Measurements from ENCODE around the gene PLXNA4.
A peak's percentile ranks its signal among the peaks of the same experiment; 100 is the strongest.

DNA sequence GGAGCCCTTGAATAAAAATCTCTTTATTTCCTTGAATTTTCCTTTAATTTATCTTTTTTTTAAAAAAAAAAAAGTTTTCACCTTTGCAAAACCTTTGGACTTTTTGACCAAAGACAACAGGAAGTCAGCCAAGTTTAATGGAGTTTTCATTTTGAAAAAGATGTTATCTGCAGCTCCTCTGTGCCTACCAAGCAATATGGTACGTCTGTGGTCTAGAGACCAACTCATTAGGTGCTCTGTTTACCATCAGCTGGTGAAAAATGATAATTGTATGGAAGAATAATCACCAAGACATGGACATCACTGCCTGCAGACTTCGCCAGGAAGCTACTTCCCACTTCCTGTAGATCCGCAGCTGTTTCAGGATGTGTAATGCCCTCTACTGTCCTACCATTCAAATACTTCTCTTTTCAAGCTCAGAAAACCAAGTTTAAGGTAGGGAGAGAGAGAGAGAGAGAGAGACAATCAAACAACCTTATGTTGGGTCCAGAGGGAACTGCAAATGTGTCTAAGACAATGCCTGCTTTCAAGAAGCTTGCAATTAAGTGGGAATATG lies 18.7 kb downstream of the PLXNA4 start:
- TF ChIP-seq, protein P1, sequence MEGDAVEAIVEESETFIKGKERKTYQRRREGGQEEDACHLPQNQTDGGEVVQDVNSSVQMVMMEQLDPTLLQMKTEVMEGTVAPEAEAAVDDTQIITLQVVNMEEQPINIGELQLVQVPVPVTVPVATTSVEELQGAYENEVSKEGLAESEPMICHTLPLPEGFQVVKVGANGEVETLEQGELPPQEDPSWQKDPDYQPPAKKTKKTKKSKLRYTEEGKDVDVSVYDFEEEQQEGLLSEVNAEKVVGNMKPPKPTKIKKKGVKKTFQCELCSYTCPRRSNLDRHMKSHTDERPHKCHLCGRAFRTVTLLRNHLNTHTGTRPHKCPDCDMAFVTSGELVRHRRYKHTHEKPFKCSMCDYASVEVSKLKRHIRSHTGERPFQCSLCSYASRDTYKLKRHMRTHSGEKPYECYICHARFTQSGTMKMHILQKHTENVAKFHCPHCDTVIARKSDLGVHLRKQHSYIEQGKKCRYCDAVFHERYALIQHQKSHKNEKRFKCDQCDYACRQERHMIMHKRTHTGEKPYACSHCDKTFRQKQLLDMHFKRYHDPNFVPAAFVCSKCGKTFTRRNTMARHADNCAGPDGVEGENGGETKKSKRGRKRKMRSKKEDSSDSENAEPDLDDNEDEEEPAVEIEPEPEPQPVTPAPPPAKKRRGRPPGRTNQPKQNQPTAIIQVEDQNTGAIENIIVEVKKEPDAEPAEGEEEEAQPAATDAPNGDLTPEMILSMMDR (conservative IDR thresholded peaks at IDR 0.05; ENCODE audit: low read depth, low read length), result peak; percentile 41
- TF ChIP-seq EZH2 (IDR thresholded peaks at IDR 0.05; ENCODE audit: borderline replicate concordance, low read depth, low read length, poor library complexity, severe bottlenecking), result no peak

All from A673 (cell line).